Activated T-helper 1 cell treated with anti-CD3 and anti-CD28 coated beads, Interleukin-12 subunit alpha, Interleukin-12 subunit beta, Interleukin-2, Interleukin-4 antibody, amounts not matched to agents 30 ng/mL and 10 ng/mL and 1 ng/mL, durations not matched to agents 14 hours and 24 hours and 36 hours (primary cell): ENCODE measurements around the gene ITIH5. TPM values are rescaled to one million over a fixed set of nuclear protein-coding genes. Genes with fewer than 3 reads are reported as not detected.

Source experiments
- DNase-seq: peaks from one replicate; pipeline ENCODE4 v3.0.0; 2021; ENCODE audit warnings: low spot score
- H3K27ac Mint-ChIP-seq: one replicate; pipeline ENCODE4 v1.8.0; 2021; ENCODE audit warnings: mild to moderate bottlenecking, mixed read lengths
- H3K27me3 Mint-ChIP-seq: one replicate; pipeline ENCODE4 v1.8.0; 2022; ENCODE audit warnings: mild to moderate bottlenecking, moderate library complexity, mixed read lengths; ENCODE audit not compliant: insufficient read depth
- H3K36me3 Mint-ChIP-seq: one replicate; pipeline ENCODE4 v1.8.0; 2021; ENCODE audit warnings: low read depth, mixed read lengths
- H3K4me1 Mint-ChIP-seq: one replicate; pipeline ENCODE4 v1.8.0; 2021; ENCODE audit warnings: low read depth, mixed read lengths
- H3K4me3 Mint-ChIP-seq: one replicate; pipeline ENCODE4 v1.8.0; 2021; ENCODE audit warnings: mild to moderate bottlenecking, moderate library complexity, mixed read lengths
- H3K9me3 Mint-ChIP-seq: one replicate; pipeline ENCODE4 v1.8.0; 2021; ENCODE audit warnings: mixed read lengths
- intact Hi-C: fragments of 100-400 bp; cut with micrococcal nuclease; formaldehyde crosslinking; loops from one replicate; pipeline ENCODE4 v1.15.1; 2024
- total RNA-seq: library from RNA; stranded (reverse); gene quantifications from 2 replicates; pipeline ENCODE4 v1.2.3, GENCODE V29; 2022

ITIH5 gene
- total RNA-seq, 1 donor from 2014 or later, result not detected

DNA sequence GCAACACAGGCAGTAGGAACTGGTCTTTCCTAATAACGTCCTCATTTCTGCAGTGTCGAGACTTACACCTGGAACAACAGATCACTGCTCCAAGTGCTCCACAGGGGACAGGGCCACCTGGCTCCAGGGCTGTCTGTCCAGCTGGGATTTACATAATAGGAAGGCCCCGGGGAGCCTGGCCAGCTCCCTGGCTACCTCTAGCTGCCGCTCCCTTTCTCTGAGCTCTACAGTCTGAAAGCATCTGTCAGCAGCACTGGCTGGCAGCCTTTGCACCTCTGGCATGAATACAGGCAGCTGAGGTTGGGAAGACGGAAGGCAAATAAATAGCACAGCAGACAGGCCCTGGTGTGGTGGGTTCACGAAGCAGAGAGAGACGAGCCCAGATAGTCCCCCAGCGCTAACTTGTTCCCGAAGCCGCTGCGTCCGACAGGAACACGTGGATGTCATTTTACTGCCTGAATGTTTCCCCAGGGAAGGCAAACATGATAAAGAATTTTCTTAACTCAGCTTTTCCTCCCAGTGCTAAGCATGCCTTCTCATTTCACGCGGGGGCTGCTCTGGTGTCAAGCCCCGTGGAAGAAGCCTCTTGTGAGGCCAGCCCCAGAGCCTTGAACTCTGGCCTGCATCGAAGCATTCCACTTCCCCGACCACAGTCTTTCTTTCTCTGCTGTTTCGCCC is 105.4 kb downstream of the ITIH5 start:
- no peaks in the 10 kb centered on the region for H3K9me3 Mint-ChIP-seq
- no peaks in the 10 kb centered on the region for H3K36me3 Mint-ChIP-seq
- intact Hi-C loops, result loop anchor here (5.0 kb wide), 1 partner anchor 711 kb away; no protein-coding TSS in a partner anchor
- H3K4me1 Mint-ChIP-seq, result no peaks in the 10 kb centered on the region
- peaks cover 2% of the 10 kb centered on the region for H3K27me3 Mint-ChIP-seq
- H3K27ac Mint-ChIP-seq, result no peak overlapping the region
- no peak overlapping the region for H3K4me3 Mint-ChIP-seq
- DNase-seq, result no peak

DNA sequence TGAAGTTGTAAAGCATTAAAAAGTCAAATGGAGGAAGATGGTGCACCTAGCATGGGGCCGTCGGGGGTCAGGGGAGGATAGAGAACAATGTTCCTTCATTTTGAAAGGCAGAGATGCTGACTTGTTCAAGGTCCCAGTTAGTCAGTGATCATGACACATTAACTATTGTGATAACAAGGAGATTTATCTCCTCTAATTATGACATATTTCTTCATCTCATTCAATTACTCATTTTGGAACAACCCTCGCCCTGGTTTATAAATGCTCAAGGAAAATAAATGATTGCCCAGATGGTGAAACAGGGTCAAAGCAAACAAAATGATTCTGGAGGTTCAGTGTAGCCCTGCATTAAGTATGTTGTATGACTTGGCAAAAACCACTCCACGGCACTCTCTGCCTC is 106.2 kb downstream of the ITIH5 start:
- DNase-seq, result no peak
- H3K4me1 Mint-ChIP-seq, result no peaks in the 10 kb centered on the region
- intact Hi-C loops, result loop anchor here (5.0 kb wide), 1 partner anchor 712 kb away; no protein-coding TSS in a partner anchor
- peaks cover 2% of the 10 kb centered on the region for H3K27me3 Mint-ChIP-seq
- H3K4me3 Mint-ChIP-seq, result no peak overlapping the region
- H3K9me3 Mint-ChIP-seq, result no peaks in the 10 kb centered on the region
- no peak overlapping the region for H3K27ac Mint-ChIP-seq
- no peaks in the 10 kb centered on the region for H3K36me3 Mint-ChIP-seq

DNA sequence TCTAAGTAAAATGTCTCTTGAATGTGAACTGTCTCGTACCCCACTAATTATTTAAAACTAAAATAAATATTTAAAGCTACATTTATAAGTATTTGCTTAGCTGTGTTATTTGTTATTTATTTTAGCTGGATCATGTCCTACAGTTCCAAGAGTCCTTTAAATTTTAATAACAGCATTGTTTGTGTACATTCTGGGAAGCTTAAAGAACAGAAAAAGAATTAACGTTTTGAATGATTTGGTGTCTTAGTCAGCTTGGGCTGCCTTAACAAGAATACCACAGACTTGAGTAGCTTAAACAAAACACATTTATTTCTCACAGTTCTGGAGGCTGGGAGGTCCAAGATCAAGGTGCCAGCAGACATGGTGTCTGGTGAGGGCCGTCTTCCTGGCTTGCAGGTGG is 107.4 kb downstream of the ITIH5 start:
- DNase-seq, result no peak
- intact Hi-C loops, result no loop called here
- H3K27ac Mint-ChIP-seq, result no peak overlapping the region
- no peaks in the 10 kb centered on the region for H3K4me1 Mint-ChIP-seq
- H3K4me3 Mint-ChIP-seq, result no peak overlapping the region
- peaks cover 2% of the 10 kb centered on the region for H3K27me3 Mint-ChIP-seq
- no peaks in the 10 kb centered on the region for H3K9me3 Mint-ChIP-seq
- H3K36me3 Mint-ChIP-seq, result no peaks in the 10 kb centered on the region

DNA sequence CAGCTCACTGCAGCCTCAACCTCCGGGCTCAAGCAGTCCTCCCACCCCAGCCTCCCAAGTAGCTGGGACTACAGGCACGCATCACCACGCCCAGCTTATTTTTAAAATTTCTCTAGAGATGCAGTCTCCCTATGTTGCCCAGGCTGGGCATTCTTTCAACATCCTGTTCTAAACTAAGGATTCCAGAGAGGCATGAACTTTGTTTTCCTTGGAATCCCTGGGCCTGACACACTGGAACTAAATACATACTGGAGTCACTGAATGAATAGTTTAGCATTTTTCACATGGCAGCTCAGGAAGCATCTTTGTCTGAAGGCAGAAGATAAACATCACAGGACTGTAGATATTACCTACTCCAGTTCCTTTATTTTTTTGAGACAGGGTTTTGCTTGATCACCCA is 108.7 kb downstream of the ITIH5 start:
- peaks cover 2% of the 10 kb centered on the region for H3K27me3 Mint-ChIP-seq
- no peak overlapping the region for H3K4me3 Mint-ChIP-seq

DNA sequence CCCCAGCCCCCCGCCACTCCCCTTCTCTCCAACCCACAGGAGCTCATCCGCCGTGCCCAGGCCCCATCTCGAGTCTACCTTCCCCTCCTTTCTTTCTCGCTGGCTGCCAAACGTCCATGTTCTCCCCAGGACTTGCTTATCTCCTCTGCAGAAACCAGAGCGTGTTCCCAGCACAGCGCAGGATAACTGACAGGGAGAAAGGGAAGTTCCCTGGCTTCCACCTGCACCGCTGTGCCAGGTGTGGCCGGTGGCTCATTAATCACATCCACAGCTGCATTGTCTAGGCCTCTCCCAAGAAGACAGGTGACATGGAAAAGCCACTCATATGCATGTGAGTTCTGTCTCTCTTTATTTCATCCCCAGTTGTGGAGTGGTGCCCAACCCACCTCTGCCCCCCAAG is 113.2 kb downstream of the ITIH5 start:
- no peak overlapping the region for H3K27ac Mint-ChIP-seq
- no peak overlapping the region for H3K4me3 Mint-ChIP-seq
- H3K36me3 Mint-ChIP-seq, result no peaks in the 10 kb centered on the region
- DNase-seq, result no peak
- peaks cover 3% of the 10 kb centered on the region for H3K27me3 Mint-ChIP-seq
- H3K9me3 Mint-ChIP-seq, result no peaks in the 10 kb centered on the region
- H3K4me1 Mint-ChIP-seq, result no peaks in the 10 kb centered on the region
- intact Hi-C loops, result no loop called here

More for the DNA sequence above, 108.7 kb downstream of the ITIH5 start:
- Mint-ChIP-seq H3K36me3 (no peaks in the 10 kb centered on the region), H3K27ac (no peak overlapping the region), H3K4me1 (no peaks in the 10 kb centered on the region), H3K9me3 (no peaks in the 10 kb centered on the region)
- DNase-seq, result no peak
- intact Hi-C loops, result no loop called here

DNA sequence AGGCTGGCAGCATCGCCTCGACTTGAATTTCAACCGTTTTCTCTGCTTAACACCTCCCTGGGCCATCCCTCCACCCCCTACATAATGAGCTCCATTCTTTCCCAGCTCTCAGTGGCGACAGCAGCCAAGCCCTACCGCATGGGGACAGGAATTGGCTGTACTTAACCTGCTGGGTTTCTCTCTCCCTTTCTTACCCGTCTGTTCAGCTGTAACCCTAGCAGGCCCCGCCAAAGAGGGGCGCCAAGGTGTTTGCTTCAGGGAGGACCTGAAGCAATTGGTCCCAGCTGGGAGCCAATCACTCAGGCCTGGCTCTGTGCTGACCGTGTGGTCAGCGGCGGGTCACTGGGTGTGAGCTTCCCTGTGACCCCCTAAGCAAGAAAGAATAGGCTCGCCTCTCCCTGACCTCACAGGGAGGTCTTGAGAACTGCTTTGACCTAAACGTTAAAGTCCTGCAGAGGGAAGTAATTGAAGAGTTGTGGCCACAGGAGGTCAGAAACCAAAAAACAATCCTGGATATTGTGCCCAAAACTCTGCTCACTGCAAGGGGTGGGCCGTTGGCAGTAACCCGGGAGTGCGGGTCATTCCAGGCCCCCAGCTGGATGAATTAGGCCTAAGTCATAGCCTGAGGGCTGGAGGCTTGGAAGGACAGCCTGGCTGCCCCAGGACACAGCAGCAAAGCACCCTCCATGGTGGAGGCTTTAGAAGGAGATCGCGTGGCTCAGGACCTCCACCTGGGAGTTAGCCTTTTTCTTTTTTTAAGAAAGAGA is 114.6 kb downstream of the ITIH5 start:
- no peaks in the 10 kb centered on the region for H3K36me3 Mint-ChIP-seq
- DNase-seq, result no peak
- H3K9me3 Mint-ChIP-seq, result no peaks in the 10 kb centered on the region
- no peak overlapping the region for H3K27ac Mint-ChIP-seq
- no peaks in the 10 kb centered on the region for H3K4me1 Mint-ChIP-seq
- peaks cover 6% of the 10 kb centered on the region for H3K27me3 Mint-ChIP-seq
- no peak overlapping the region for H3K4me3 Mint-ChIP-seq
- intact Hi-C loops, result no loop called here

DNA sequence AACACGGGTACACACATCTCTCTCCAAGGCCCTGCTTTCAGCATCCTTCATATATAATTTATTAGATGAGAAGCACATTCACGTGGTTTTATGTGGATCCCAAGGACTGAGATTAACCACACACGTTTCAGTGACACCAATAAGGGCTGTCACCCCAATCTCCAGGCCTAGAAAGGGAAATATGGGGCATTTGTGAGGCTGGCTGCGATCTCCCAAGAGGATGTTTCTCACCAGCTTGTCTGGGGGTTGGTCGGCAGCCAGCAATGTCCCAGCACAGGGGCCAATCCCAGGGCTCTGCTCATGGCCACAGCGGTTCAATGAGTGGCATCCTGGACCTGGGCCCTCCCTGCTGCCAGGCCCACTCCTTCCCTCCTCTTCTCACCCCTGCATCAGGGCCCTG is 115.5 kb downstream of the ITIH5 start:
- H3K27me3 Mint-ChIP-seq, result peaks cover 9% of the 10 kb centered on the region
- intact Hi-C loops, result no loop called here

DNA sequence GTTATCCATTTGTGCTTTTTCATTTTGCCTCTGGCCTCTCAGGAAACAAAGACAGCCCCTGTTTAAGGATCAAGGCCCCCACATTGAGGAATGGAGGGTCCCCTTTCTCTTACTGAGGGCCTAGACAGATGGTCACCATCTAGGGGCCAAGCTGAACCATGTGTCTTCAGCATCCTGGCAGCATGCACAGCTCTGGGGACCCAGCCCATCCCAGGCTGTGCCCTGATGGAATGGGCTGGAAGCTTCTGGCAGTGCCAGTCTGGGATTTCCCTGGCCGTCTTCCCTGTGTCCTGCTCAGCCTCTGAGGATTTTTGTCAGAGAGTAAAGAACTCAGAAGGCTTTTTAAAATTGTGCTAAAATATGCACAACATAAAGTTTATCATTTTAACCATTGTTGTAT is 116.8 kb downstream of the ITIH5 start:
- Mint-ChIP-seq H3K27ac (no peak overlapping the region), H3K4me1 (no peaks in the 10 kb centered on the region), H3K36me3 (no peaks in the 10 kb centered on the region), H3K4me3 (no peak overlapping the region), H3K9me3 (no peaks in the 10 kb centered on the region), H3K27me3 (peaks cover 9% of the 10 kb centered on the region)
- no peak for DNase-seq
- intact Hi-C loops, result no loop called here

More for the DNA sequence above, 115.5 kb downstream of the ITIH5 start:
- no peak for DNase-seq
- no peaks in the 10 kb centered on the region for H3K9me3 Mint-ChIP-seq
- no peak overlapping the region for H3K27ac Mint-ChIP-seq
- no peaks in the 10 kb centered on the region for H3K4me1 Mint-ChIP-seq
- no peak overlapping the region for H3K4me3 Mint-ChIP-seq
- H3K36me3 Mint-ChIP-seq, result no peaks in the 10 kb centered on the region

DNA sequence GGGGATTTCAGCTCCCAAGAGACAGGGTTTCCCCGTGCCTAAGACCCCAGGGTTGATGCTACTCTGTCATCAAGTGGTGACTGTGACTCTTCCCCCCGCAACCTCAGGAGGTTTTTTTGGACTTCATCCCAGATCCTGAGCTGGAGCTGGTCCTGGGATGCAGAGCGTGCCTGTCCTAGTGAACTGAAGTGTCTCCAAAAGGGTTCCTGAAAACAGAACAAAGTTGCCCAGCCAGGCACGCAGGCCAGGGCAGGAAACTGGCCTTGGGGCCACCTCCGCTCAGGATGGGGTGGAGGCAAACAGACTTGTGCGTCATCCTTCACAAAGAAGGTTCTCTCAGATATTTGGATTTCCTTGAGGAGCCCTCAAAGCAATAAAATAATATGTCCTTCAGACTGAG is 118.9 kb downstream of the ITIH5 start:
- H3K27ac Mint-ChIP-seq, result no peak overlapping the region
- H3K4me1 Mint-ChIP-seq, result no peaks in the 10 kb centered on the region
- no peaks in the 10 kb centered on the region for H3K36me3 Mint-ChIP-seq
- DNase-seq, result no peak
- peaks cover 9% of the 10 kb centered on the region for H3K27me3 Mint-ChIP-seq
- intact Hi-C loops, result no loop called here
- H3K4me3 Mint-ChIP-seq, result no peak overlapping the region
- H3K9me3 Mint-ChIP-seq, result no peaks in the 10 kb centered on the region

DNA sequence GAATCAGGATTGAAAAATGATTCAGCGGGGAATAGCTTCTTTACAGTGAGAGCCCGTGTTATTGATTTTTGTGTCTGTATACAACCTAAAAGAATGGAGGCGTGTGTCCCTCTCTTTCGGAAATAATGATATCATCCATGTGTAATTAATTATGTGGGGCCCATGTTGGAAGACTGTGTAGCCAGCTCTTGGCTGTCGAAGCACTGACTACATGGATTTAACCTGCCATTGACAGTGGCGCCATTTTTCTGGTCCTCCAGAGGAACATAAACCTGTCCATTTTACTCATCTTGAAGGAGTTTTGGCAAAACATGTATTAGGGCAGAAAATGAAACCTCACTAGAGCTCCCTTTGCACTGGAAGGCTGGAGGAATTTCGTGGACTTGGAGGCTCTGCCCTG is 119.6 kb downstream of the ITIH5 start:
- Mint-ChIP-seq H3K36me3 (no peaks in the 10 kb centered on the region), H3K4me1 (no peaks in the 10 kb centered on the region), H3K4me3 (no peak overlapping the region), H3K9me3 (no peaks in the 10 kb centered on the region), H3K27me3 (peaks cover 9% of the 10 kb centered on the region), H3K27ac (no peak overlapping the region)
- DNase-seq, result no peak
- intact Hi-C loops, result no loop called here

DNA sequence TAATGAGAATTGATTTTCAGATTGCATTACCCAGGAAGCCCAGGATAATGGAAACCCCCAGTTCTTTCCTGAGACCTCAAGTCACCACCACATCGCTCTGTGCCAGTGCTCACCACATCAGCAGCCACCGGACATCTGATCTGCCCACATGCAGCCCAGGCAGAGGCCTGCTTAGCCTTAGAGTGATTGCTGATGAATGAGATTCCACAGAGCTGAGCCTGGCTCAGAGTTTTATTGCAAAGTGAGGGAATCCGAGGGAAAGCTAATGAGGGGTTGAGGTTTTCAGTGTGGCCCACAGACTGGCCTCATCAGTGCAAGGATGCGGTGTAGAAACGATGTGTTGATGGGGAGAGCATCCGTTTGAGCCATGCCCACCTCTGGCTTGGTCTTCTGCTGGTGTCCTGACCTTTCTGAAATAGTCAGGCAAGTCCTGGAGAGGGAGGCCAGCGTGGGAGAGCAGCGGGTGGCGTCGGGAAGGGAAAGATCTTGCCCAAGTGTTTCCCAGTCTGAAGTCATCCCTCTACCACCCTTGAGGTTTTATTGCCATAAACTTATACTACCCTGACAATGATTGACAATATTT is 120.3 kb downstream of the ITIH5 start:
- intact Hi-C loops, result no loop called here

DNA sequence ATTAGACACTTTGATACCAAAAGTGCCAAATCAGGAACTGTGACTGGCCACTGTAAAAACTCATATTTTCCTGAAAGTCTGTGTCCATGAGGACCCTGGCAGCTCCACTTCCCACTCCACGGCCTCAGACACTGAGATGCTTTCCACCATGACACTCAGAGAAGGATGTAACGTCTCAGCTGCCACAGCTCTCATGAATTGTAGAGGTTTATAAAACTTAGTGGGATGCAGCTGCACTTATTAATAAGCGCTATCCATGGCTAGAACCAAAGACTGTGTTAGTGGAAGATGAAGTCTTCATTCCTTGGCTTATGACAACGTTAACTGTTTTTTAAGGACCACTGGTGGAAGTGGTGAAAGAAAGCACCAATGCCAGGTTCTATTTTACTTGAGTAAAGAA is 121.0 kb downstream of the ITIH5 start:
- Mint-ChIP-seq H3K9me3 (no peaks in the 10 kb centered on the region), H3K27me3 (peaks cover 9% of the 10 kb centered on the region), H3K27ac (no peak overlapping the region), H3K36me3 (no peaks in the 10 kb centered on the region), H3K4me1 (no peaks in the 10 kb centered on the region), H3K4me3 (no peak overlapping the region)
- intact Hi-C loops, result no loop called here
- DNase-seq, result no peak

More for the DNA sequence above, 120.3 kb downstream of the ITIH5 start:
- no peak for DNase-seq
- H3K27ac Mint-ChIP-seq, result no peak overlapping the region
- H3K9me3 Mint-ChIP-seq, result no peaks in the 10 kb centered on the region
- peaks cover 9% of the 10 kb centered on the region for H3K27me3 Mint-ChIP-seq
- no peak overlapping the region for H3K4me3 Mint-ChIP-seq
- no peaks in the 10 kb centered on the region for H3K36me3 Mint-ChIP-seq
- H3K4me1 Mint-ChIP-seq, result no peaks in the 10 kb centered on the region

DNA sequence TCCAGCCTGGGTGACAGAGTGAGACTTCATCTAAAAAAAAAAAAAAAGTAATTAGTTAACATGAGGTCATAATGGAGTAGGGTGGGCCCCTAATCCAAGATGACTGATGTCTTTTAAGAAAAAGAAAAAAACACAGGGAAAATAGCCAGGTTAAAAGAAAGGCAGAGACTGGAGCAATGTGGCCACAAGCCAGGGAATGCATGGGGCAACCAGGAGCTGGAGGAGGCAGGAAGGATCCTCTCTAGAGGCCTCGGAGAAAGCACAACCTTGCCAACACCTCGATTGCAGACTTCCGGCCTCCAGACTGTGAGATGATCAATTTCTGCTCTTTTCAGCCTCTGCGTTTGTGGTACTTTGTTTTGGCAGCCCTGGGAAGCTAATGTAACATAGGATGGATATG is 121.5 kb downstream of the ITIH5 start:
- H3K36me3 Mint-ChIP-seq, result no peaks in the 10 kb centered on the region
- H3K4me1 Mint-ChIP-seq, result no peaks in the 10 kb centered on the region

More for the DNA sequence above, 121.5 kb downstream of the ITIH5 start:
- no peak overlapping the region for H3K4me3 Mint-ChIP-seq
- intact Hi-C loops, result no loop called here
- no peak overlapping the region for H3K27ac Mint-ChIP-seq
- DNase-seq, result no peak
- peaks cover 9% of the 10 kb centered on the region for H3K27me3 Mint-ChIP-seq
- no peaks in the 10 kb centered on the region for H3K9me3 Mint-ChIP-seq
